ENCODE measurements around the gene OR2A12.
"Not testable (repeated sequence)": the region's sequence is repeated elsewhere in the genome, so short reads cannot be mapped to it uniquely, and the experiment has no call there.

Gene OR2A12

DNA sequence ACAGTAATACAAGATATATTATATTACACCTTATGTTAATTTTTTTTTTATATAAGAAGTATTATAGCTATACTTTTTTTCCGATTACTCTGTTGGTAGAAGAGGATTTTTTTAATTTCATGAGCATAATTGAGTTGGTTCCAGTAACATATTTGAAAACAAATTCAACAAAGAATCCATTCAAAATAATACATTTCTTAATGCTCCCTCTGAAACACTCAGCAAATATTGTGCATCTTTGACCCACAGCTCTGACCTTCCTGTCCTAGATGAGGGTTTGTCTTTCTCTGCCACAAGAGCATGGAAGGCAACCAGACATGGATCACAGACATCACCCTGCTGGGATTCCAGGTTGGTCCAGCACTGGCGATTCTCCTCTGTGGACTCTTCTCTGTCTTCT lies 23.2 kb downstream of the OR2A12 start, which contains the start of gene OR2A2:
OR2A2 (plus strand) TSS at position 301 of the 400 bp plus-strand sequence; CDS start at position 301, 0 bp downstream.
- DNase-seq (ENCODE audit: low read depth) = no peak
- TF ChIP-seq, protein P1, sequence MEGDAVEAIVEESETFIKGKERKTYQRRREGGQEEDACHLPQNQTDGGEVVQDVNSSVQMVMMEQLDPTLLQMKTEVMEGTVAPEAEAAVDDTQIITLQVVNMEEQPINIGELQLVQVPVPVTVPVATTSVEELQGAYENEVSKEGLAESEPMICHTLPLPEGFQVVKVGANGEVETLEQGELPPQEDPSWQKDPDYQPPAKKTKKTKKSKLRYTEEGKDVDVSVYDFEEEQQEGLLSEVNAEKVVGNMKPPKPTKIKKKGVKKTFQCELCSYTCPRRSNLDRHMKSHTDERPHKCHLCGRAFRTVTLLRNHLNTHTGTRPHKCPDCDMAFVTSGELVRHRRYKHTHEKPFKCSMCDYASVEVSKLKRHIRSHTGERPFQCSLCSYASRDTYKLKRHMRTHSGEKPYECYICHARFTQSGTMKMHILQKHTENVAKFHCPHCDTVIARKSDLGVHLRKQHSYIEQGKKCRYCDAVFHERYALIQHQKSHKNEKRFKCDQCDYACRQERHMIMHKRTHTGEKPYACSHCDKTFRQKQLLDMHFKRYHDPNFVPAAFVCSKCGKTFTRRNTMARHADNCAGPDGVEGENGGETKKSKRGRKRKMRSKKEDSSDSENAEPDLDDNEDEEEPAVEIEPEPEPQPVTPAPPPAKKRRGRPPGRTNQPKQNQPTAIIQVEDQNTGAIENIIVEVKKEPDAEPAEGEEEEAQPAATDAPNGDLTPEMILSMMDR (IDR thresholded peaks at IDR 0.05; ENCODE audit: insufficient read depth, low read depth, low read length, missing control alignments) = no peak

DNA sequence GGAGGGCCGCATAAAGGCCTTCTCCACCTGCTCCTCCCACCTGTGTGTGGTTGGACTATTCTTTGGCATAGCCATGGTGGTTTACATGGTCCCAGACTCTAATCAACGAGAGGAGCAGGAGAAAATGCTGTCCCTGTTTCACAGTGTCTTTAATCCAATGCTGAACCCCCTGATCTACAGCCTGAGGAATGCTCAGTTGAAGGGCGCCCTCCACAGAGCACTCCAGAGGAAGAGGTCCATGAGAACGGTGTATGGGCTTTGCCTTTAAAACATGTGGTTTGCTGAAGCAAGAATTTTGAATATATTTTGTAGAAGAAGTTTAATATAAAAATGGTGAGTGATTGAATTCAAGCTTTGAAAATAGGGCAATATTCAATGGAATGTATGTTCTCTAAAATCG lies 24.2 kb downstream of the OR2A12 start:
- no peak overlapping the region for H3K4me3 ChIP-seq (ENCODE audit: low read depth, low read length)
- no peak for DNase-seq (ENCODE audit: low read depth)
- TF ChIP-seq, protein P1 (IDR thresholded peaks at IDR 0.05; ENCODE audit: insufficient read depth, low read depth, low read length, missing control alignments) = no peak

More for the DNA sequence above, 23.2 kb downstream of the OR2A12 start, which contains the start of gene OR2A2:
- no peak within 1 kb of the TSS for H3K4me3 ChIP-seq (ENCODE audit: low read depth, low read length)

DNA sequence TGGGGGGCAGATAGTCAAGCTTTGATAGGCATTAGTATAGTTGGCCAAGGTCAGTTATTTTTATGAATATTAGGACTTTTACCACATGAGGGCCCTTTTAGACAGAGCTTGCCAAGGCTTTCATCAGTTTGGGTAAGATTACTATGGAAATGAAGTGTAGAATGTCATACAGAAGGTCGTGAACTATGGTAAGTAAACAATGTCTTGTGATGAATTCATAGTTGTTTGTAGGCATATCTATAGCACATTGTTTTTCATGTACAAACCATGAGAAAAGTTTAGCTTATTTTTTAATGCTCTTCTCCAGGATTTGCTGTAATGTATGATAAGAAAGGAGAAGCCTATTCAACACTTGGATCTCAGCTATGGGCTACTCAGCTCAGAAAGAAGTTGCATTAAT lies 27.6 kb downstream of the OR2A12 start:
- DNase-seq (ENCODE audit: low read depth) = no peak
- TF ChIP-seq, protein P1 (IDR thresholded peaks at IDR 0.05; ENCODE audit: insufficient read depth, low read depth, low read length, missing control alignments) = no peak
- H3K4me3 ChIP-seq (ENCODE audit: low read depth, low read length) = no peak overlapping the region

DNA sequence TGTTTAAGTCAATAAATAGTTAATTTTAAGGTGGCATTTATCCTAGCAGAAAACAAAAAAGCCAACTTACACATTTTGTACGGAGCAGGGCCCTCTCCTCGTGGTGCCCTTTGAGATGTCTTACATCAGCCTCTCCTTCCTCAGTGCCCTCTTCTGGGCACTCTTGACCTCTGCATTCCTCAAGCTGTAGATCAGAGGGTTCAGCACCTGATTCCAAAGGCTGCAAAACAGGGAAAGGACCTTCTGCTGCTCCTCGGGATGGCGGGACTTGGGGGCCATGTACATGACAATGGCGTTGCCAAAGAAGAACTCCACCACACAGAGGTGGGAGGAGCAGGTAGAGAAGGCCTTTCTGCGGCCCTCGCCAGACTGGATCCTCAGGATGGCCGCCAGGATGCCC lies 32.3 kb downstream of the OR2A12 start:
- TF ChIP-seq, protein P1 (IDR thresholded peaks at IDR 0.05; ENCODE audit: insufficient read depth, low read depth, low read length, missing control alignments) = no peak

DNA sequence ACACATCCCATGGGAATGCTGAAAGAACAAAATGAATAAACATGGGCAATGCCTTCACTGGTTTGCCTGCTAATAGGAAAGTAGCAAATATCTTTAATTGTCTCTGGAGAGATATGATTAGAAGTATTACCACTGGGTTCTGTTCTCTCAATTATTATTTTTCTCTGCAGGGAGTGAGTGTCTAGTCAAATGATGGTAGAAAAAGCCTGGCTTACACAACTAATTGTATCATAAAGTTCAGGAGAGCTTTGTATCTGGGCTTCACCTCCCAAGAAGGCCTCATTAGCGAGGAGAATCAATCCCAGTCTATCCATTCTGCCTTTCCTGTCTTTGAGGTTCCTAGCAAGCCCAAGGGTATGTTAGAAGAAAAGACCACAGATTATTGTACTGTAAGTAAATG lies 36.8 kb downstream of the OR2A12 start, which contains the start of gene OR2A14:
OR2A14 (plus strand) TSS at position 301 of the 400 bp plus-strand sequence. CDS start 5,937 bp downstream, outside the sequence.
- TF ChIP-seq, protein P1 (IDR thresholded peaks at IDR 0.05; ENCODE audit: insufficient read depth, low read depth, low read length, missing control alignments) = no peak
- no peak within 1 kb of the TSS for H3K4me3 ChIP-seq (ENCODE audit: low read depth, low read length)
- no peak for DNase-seq (ENCODE audit: low read depth)

More for the DNA sequence above, 32.3 kb downstream of the OR2A12 start:
- no peak overlapping the region for H3K4me3 ChIP-seq (ENCODE audit: low read depth, low read length)
- no peak for DNase-seq (ENCODE audit: low read depth)

DNA sequence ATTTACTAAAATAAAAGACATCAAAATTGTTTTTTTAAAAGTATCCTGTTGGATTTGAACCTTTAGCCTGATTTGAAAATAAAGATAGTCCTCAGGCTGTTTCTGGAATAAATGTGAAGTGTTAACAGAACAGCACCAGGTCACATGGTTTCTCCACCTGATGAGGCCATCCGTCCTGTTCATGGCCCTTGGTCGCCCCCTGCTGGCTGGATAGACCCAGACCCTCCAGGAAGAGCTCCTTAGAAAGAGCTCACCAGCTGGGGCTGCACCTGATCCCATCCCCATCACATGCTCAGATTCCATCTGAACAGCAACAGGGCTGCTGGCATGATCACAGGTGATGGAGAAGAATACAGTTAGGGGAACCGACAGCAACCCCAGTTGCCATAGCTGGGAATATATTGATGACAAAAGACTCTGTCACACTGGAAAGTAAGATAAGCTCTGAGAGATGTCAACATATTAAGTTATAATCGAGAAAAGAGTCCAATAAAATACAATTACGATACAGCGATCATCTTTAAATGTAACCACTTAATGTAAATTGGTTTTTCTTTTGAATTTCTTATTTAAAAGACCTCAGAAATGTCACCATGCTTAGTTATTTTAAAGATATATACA lies 41.7 kb downstream of the OR2A12 start:
- DNase-seq (ENCODE audit: low read depth) = peak; percentile 87
- TF ChIP-seq, protein P1 (IDR thresholded peaks at IDR 0.05; ENCODE audit: insufficient read depth, low read depth, low read length, missing control alignments) = peak; percentile 94

DNA sequence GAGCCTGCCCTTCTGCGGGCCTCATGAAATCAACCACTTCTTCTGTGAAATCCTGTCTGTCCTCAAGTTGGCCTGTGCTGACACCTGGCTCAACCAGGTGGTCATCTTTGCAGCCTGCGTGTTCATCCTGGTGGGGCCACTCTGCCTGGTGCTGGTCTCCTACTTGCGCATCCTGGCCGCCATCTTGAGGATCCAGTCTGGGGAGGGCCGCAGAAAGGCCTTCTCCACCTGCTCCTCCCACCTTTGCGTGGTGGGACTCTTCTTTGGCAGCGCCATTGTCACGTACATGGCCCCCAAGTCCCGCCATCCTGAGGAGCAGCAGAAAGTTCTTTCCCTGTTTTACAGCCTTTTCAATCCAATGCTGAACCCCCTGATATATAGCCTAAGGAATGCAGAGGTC lies 43.5 kb downstream of the OR2A12 start:
- not testable (repeated sequence) for H3K4me3 ChIP-seq (ENCODE audit: low read depth, low read length); DNase-seq (ENCODE audit: low read depth)

More for the DNA sequence above, 41.7 kb downstream of the OR2A12 start:
- H3K4me3 ChIP-seq (ENCODE audit: low read depth, low read length) = no peak overlapping the region

Data from GM12865 (cell line).